GM23338 (cell line): Measurements from ENCODE around the gene TENM3. TPM values are rescaled to one million over a fixed set of nuclear protein-coding genes. Genes with fewer than 3 reads are reported as not detected.
"Not testable (repeated sequence)": the region's sequence is repeated elsewhere in the genome, so short reads cannot be mapped to it uniquely, and the experiment has no call there.

Experiments
- ATAC-seq: fragments of 200-7000 bp; cut with Tn5 transposase; 3 replicates; pipeline ENCODE4 v1.9.1; 2020
- DNase-seq: peaks from one replicate; pipeline ENCODE4 v3.0.0-alpha.2; 2015; ENCODE audit warnings: low spot score
- H2AFZ ChIP-seq: fragments of 200-600 bp; sonication (generic); 2 replicates; pipeline ENCODE4 v1.8.0; 2016; ENCODE audit warnings: antibody characterized with exemption, mild to moderate bottlenecking, moderate library complexity
- H3F3A ChIP-seq: fragments of 200-600 bp; sonication (generic); replicated peaks from 2 replicates; pipeline ENCODE4 v1.8.0; 2017; ENCODE audit warnings: antibody characterized with exemption, mixed run types, low read depth
- H3K27ac ChIP-seq: fragments of 200-600 bp; sonication (generic); 2 replicates; pipeline ENCODE4 v1.6.1; 2016; ENCODE audit warnings: low read depth
- H3K27me3 ChIP-seq: fragments of 200-600 bp; sonication (generic); 2 replicates; pipeline ENCODE4 v1.8.0; 2016; ENCODE audit warnings: mild to moderate bottlenecking, mixed run types, moderate library complexity; ENCODE audit not compliant: insufficient read depth
- H3K36me3 ChIP-seq: fragments of 200-600 bp; sonication (generic); 2 replicates; pipeline ENCODE4 v1.8.0; 2016; ENCODE audit warnings: mild to moderate bottlenecking; ENCODE audit not compliant: insufficient read depth
- H3K4me1 ChIP-seq: fragments of 200-600 bp; sonication (generic); 2 replicates; pipeline ENCODE4 v1.8.0; 2016; ENCODE audit warnings: mild to moderate bottlenecking, moderate library complexity; ENCODE audit not compliant: insufficient read depth
- H3K4me2 ChIP-seq: fragments of 200-600 bp; sonication (generic); 2 replicates; pipeline ENCODE4 v1.7.1; 2017; ENCODE audit warnings: mixed run types
- H3K4me3 ChIP-seq: fragments of 200-600 bp; sonication (generic); 2 replicates; pipeline ENCODE4 v1.6.1; 2016; ENCODE audit warnings: mixed run types
- H3K79me2 ChIP-seq: fragments of 200-600 bp; sonication (generic); replicated peaks from 2 replicates; pipeline ENCODE4 v1.8.0; 2017; ENCODE audit warnings: mild to moderate bottlenecking; ENCODE audit not compliant: insufficient read depth
- H3K9me2 ChIP-seq: fragments of 200-600 bp; sonication (generic); 2 replicates; pipeline ENCODE4 v1.8.0; 2017; ENCODE audit not compliant: insufficient read depth
- H4K20me1 ChIP-seq: fragments of 200-600 bp; sonication (generic); replicated peaks from 2 replicates; pipeline ENCODE4 v1.8.0; 2017; ENCODE audit warnings: mild to moderate bottlenecking; ENCODE audit not compliant: insufficient read depth
- H3K27ac Mint-ChIP-seq: 2 replicates; pipeline ENCODE4 v1.8.0; 2020; ENCODE audit warnings: inconsistent platforms, mild to moderate bottlenecking, moderate library complexity, mixed read lengths
- H3K27me3 Mint-ChIP-seq: 3 replicates; pipeline ENCODE4 v1.8.0; 2022; ENCODE audit warnings: low read depth, mild to moderate bottlenecking, moderate library complexity, mixed read lengths, inconsistent platforms; ENCODE audit not compliant: insufficient read depth, poor library complexity
- H3K36me3 Mint-ChIP-seq: 3 replicates; pipeline ENCODE4 v1.8.0; 2021; ENCODE audit warnings: low read depth, mild to moderate bottlenecking, inconsistent platforms, moderate library complexity, mixed read lengths
- H3K4me1 Mint-ChIP-seq: 3 replicates; pipeline ENCODE4 v1.8.0; 2020; ENCODE audit warnings: mild to moderate bottlenecking, inconsistent platforms, mixed read lengths
- H3K4me3 Mint-ChIP-seq: 3 replicates; pipeline ENCODE4 v1.8.0; 2021; ENCODE audit warnings: moderate library complexity, mild to moderate bottlenecking, inconsistent platforms, mixed read lengths
- H3K9me3 Mint-ChIP-seq: 3 replicates; pipeline ENCODE4 v1.8.0; 2020; ENCODE audit warnings: moderate library complexity, mild to moderate bottlenecking, inconsistent platforms, mixed read lengths
- CTCF ChIP-seq, 2 experiments: fragments of 200-600 bp in 1 of 2; sonication (generic) in 1 of 2; conservative IDR thresholded peaks; 2 replicates each; pipeline versions ENCODE4 v1.5.1 to v1.6.1; 2016 to 2017; ENCODE audit warnings: antibody characterized with exemption in 2 of 2, low read depth in 2 of 2, mild to moderate bottlenecking in 2 of 2, moderate library complexity in 1 of 2
- ETS1 ChIP-seq: IDR thresholded peaks from 2 replicates; pipeline ENCODE4 v1.6.1; 2016; ENCODE audit warnings: antibody characterized with exemption
- EZH2phosphoT487 ChIP-seq: fragments of 200-600 bp; sonication (generic); IDR thresholded peaks from one replicate; pipeline ENCODE4 v1.8.1; 2018; ENCODE audit warnings: antibody characterized with exemption; ENCODE audit not compliant: unreplicated experiment
- JUNB ChIP-seq: IDR thresholded peaks from one replicate; pipeline ENCODE4 v1.6.1; 2016; ENCODE audit warnings: antibody characterized with exemption; ENCODE audit not compliant: unreplicated experiment
- NANOG ChIP-seq: IDR thresholded peaks from 2 replicates; pipeline ENCODE4 v1.6.1; 2016; ENCODE audit warnings: antibody characterized with exemption, borderline replicate concordance
- POLR2AphosphoS5 ChIP-seq: IDR thresholded peaks from 2 replicates; pipeline ENCODE4 v1.6.1; 2016; ENCODE audit warnings: antibody characterized with exemption, low read depth
- STAT1 ChIP-seq: IDR thresholded peaks from one replicate; pipeline ENCODE4 v1.6.1; 2016; ENCODE audit warnings: antibody characterized with exemption; ENCODE audit not compliant: unreplicated experiment
- ZNF114 ChIP-seq: fragments of 250-450 bp; sonication (Bioruptor Pico); IDR thresholded peaks from 2 replicates; pipeline ENCODE4 v1.5.0; 2020; ENCODE audit warnings: mild to moderate bottlenecking, moderate library complexity
- ZNF331 ChIP-seq: fragments of 250-450 bp; sonication (Bioruptor Pico); IDR thresholded peaks from 2 replicates; pipeline ENCODE4 v1.5.0; 2020; ENCODE audit warnings: low read depth, mild to moderate bottlenecking, moderate library complexity
- ZNF462 ChIP-seq: fragments of 250-450 bp; sonication (Bioruptor Pico); IDR thresholded peaks from 2 replicates; pipeline ENCODE4 v1.5.0; 2020; ENCODE audit warnings: mild to moderate bottlenecking, moderate library complexity
- polyA plus RNA-seq: library from polyadenylated mRNA; unstranded; fragments of >200 nt; fragmentation: Nextera tagmentation; extraction: Ambion mirVana; gene quantifications from 2 replicates; pipeline ENCODE4 v1.2.1, GENCODE V29; 2016
- total RNA-seq: library from RNA; depleted of rRNA; stranded (reverse); fragments of >200 nt; shearing (Covaris generic); gene quantifications from 2 replicates; pipeline ENCODE4 v1.2.3, GENCODE V29; 2014

Gene TENM3
- total and polyA plus RNA-seq, 2 experiments from 2014 or later = 22.2 to 128 TPM

- no peaks in the 10 kb centered on the region; the same call in 2 of the 3 replicates for H3K9me3 Mint-ChIP-seq
- H3K36me3 Mint-ChIP-seq = no peaks in the 10 kb centered on the region
- no peak overlapping the region for H3K4me3 Mint-ChIP-seq
- Histone ChIP-seq H3F3A (no peaks in the 10 kb centered on the region), H2AFZ (no peak overlapping the region), H3K27ac (no peak overlapping the region), H3K27me3 (no peaks in the 10 kb centered on the region), H3K9me2 (no peaks in the 10 kb centered on the region; the same call in 1 of the 2 replicates), H3K4me3 (no peak overlapping the region), H3K4me2 (no peak overlapping the region), H3K4me1 (peaks cover 12% of the 10 kb centered on the region), H3K36me3 (no peaks in the 10 kb centered on the region), H4K20me1 (no peaks in the 10 kb centered on the region), H3K79me2 (no peaks in the 10 kb centered on the region)
- ATAC-seq (no peak), DNase-seq (no peak)
- TF ChIP-seq NANOG (no peak), JUNB (no peak), CTCF (conservative IDR thresholded peaks at IDR 0.05; ENCODE audit: low read depth in 2 of 2) (no peak), POLR2AphosphoS5 (no peak), ETS1 (no peak), ZNF114 (CRISPR knock-in tag) (no peak), ZNF462 (CRISPR knock-in tag) (no peak), ZNF331 (CRISPR knock-in tag) (no peak), EZH2phosphoT487 (no peak), STAT1 (no peak)
- H3K4me1 Mint-ChIP-seq = peaks cover 32% of the 10 kb centered on the region
- H3K27ac Mint-ChIP-seq = no peak overlapping the region
- peaks cover under 1% of the 10 kb centered on the region for H3K27me3 Mint-ChIP-seq
Observed at GRCh38 chr4:182236186-182236585, 7.0 kb upstream of the TENM3 start.

- peaks cover 12% of the 10 kb centered on the region for H3K4me1 ChIP-seq
- not testable (repeated sequence) for H3F3A ChIP-seq, H4K20me1 ChIP-seq, H3K9me3 Mint-ChIP-seq, DNase-seq, H3K27ac Mint-ChIP-seq, H3K79me2 ChIP-seq, H3K4me3 Mint-ChIP-seq, H3K36me3 ChIP-seq, H3K27ac ChIP-seq, H3K36me3 Mint-ChIP-seq, H3K4me3 ChIP-seq, H3K4me2 ChIP-seq, H3K27me3 ChIP-seq, H3K9me2 ChIP-seq, ATAC-seq, H2AFZ ChIP-seq, H3K27me3 Mint-ChIP-seq
- peaks cover 26% of the 10 kb centered on the region for H3K4me1 Mint-ChIP-seq
Observed at GRCh38 chr4:182237010-182237409, 6.2 kb upstream of the TENM3 start.
